ENCODE results near the gene ABHD17B.

- no peak for TF ChIP-seq RAD21 (IDR thresholded peaks at IDR 0.05; ENCODE audit: low read depth)
- peak; percentile 12; the same call in 1 of the 2 replicates for TF ChIP-seq TCF12 (IDR thresholded peaks at IDR 0.05; ENCODE audit: low read depth)
- 0 out of 2 replicates have a peak, but pooled peaks have one; percentile 3 for TF ChIP-seq YY1 (IDR thresholded peaks at IDR 0.05; ENCODE audit: low read depth)
- TF ChIP-seq CREB1 (IDR thresholded peaks at IDR 0.05; ENCODE audit: low read depth), result no peak; the same call in 1 of the 2 replicates
- TF ChIP-seq EP300 (IDR thresholded peaks at IDR 0.05; ENCODE audit: borderline replicate concordance), result no peak
- no peak for TF ChIP-seq CEBPB (IDR thresholded peaks at IDR 0.05)
- no peak for TF ChIP-seq TEAD4 (IDR thresholded peaks at IDR 0.05)
- TF ChIP-seq, protein P1, sequence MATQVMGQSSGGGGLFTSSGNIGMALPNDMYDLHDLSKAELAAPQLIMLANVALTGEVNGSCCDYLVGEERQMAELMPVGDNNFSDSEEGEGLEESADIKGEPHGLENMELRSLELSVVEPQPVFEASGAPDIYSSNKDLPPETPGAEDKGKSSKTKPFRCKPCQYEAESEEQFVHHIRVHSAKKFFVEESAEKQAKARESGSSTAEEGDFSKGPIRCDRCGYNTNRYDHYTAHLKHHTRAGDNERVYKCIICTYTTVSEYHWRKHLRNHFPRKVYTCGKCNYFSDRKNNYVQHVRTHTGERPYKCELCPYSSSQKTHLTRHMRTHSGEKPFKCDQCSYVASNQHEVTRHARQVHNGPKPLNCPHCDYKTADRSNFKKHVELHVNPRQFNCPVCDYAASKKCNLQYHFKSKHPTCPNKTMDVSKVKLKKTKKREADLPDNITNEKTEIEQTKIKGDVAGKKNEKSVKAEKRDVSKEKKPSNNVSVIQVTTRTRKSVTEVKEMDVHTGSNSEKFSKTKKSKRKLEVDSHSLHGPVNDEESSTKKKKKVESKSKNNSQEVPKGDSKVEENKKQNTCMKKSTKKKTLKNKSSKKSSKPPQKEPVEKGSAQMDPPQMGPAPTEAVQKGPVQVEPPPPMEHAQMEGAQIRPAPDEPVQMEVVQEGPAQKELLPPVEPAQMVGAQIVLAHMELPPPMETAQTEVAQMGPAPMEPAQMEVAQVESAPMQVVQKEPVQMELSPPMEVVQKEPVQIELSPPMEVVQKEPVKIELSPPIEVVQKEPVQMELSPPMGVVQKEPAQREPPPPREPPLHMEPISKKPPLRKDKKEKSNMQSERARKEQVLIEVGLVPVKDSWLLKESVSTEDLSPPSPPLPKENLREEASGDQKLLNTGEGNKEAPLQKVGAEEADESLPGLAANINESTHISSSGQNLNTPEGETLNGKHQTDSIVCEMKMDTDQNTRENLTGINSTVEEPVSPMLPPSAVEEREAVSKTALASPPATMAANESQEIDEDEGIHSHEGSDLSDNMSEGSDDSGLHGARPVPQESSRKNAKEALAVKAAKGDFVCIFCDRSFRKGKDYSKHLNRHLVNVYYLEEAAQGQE (IDR thresholded peaks at IDR 0.05; ENCODE audit: low read depth), result no peak
- TF ChIP-seq, protein P2, sequence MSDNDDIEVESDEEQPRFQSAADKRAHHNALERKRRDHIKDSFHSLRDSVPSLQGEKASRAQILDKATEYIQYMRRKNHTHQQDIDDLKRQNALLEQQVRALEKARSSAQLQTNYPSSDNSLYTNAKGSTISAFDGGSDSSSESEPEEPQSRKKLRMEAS (IDR thresholded peaks at IDR 0.05), result peak; percentile 90
- TF ChIP-seq TAF1 (IDR thresholded peaks at IDR 0.05; ENCODE audit: low read depth), result peak; percentile 97
- TF ChIP-seq NFIC (IDR thresholded peaks at IDR 0.05), result peak; percentile 75
- TF ChIP-seq, protein P3, sequence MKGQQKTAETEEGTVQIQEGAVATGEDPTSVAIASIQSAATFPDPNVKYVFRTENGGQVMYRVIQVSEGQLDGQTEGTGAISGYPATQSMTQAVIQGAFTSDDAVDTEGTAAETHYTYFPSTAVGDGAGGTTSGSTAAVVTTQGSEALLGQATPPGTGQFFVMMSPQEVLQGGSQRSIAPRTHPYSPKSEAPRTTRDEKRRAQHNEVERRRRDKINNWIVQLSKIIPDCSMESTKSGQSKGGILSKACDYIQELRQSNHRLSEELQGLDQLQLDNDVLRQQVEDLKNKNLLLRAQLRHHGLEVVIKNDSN (IDR thresholded peaks at IDR 0.05), result peak; percentile 97
- TF ChIP-seq EGR1 (IDR thresholded peaks at IDR 0.05), result no peak
Observed at GRCh38 chr9:71911061-71911907, at the start of gene ABHD17B, which contains the start of gene C9orf85.

Data from Ishikawa (cell line).